Cerebellar cortex (tissue), 1 donor: Measurements from ENCODE around the gene MBTPS1.

Experiments used
- DNase-seq: peaks from one replicate; pipeline ENCODE4 v3.0.0-alpha.2; 2015; ENCODE audit warnings: low spot score

MBTPS1 gene

DNA sequence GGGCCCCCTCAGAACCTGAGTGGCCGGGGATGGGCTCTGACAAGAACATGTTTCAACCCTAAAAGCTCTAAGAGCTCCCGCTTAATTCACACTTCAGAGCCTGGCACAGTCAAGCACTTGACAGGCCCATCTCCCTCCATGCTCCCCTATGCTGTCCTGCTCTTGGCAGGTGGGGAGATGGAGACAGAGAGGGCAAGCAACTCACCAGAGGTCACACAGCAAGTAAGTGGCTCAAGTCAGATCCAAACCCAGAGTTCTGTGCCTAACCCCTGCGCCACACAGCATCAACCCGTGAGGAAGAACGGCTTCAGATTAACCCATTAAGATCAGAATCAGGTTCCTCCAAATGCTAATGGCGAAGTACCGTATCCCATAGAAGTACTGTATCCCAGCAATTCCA lies 112.3 kb downstream of the MBTPS1 start:
- no peak for DNase-seq
